H1 (cell line): ENCODE data around the gene UQCRQ. TPM values are rescaled to one million over a fixed set of nuclear protein-coding genes. Genes with fewer than 3 reads are reported as not detected.

Experiments
- GABPA ChIP-seq: IDR thresholded peaks from 2 replicates; pipeline ENCODE4 v1.6.1; 2011; ENCODE audit warnings: mild to moderate bottlenecking, low read length, moderate library complexity, borderline replicate concordance; ENCODE audit not compliant: insufficient read depth
- polyA plus RNA-seq, 7 experiments: library from polyadenylated mRNA; depleted of rRNA in 3 of 7; stranded (reverse) in 5 of 7; unstranded in 2 of 7; fragments of >200 nt in 5 of 7; fragments of 200-250 nt in 2 of 7; gene quantifications; 1 replicate in 5 of 7; 2 replicates in 1 of 7; 4 replicates in 1 of 7; pipeline versions ENCODE4 v1.2.1 to v1.2.3, GENCODE V29; 2011 to 2013; ENCODE audit warnings: missing spikeins in 2 of 7, mixed read lengths in 2 of 7
- total RNA-seq: library from RNA; stranded (reverse); fragmentation: NEBNext Ultra II Directional; extraction: Animal tissue kit (Norgen Biotek cat#: 25700); gene quantifications from 2 replicates; pipeline ENCODE4 v1.2.1, GENCODE V29; 2021
- TF ChIP-seq, protein P1 (sequence below): IDR thresholded peaks from 2 replicates; pipeline ENCODE4 v1.6.1; 2011; ENCODE audit warnings: low read length, improper control_type of control experiment
- TF ChIP-seq, protein P2 (sequence below): IDR thresholded peaks from 2 replicates; pipeline ENCODE4 v1.6.1; 2011; ENCODE audit warnings: low read depth, mild to moderate bottlenecking, low read length; ENCODE audit not compliant: insufficient read depth

Gene UQCRQ
- total and polyA plus RNA-seq, 2 of the 8 experiments (the other 6 are each of a cell fraction or from before 2014, with no cell fraction given): 177 to 293 TPM

DNA sequence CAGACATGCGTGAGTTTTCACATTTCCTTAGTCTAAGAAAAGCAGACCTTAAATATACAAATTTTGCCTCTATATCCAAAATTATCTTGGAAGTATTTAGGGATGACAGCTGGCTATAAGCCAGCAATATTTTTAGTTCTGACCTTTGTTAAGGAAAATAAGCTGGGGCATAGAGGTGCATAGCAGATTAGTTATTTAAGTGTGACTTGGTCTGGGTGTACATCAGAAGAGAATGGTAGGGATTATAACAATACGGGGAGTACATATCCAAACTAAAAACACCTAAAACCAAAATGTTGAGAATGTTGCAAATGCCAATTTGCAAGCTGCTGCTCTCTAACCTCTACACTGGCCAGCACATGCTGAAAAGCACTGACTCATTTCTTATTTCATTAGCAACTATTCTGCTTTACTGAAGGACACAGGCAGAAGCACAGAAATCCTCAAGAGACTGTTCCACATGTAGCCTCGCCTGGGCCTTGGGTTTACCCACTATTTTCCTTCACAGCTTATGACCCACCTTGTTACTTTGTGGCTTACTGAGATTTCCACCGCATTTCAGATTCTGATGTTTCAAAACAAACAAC lies 29.4 kb downstream of the UQCRQ start (continued):
- TF ChIP-seq, protein P1, sequence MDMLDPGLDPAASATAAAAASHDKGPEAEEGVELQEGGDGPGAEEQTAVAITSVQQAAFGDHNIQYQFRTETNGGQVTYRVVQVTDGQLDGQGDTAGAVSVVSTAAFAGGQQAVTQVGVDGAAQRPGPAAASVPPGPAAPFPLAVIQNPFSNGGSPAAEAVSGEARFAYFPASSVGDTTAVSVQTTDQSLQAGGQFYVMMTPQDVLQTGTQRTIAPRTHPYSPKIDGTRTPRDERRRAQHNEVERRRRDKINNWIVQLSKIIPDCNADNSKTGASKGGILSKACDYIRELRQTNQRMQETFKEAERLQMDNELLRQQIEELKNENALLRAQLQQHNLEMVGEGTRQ: no peak
- TF ChIP-seq GABPA: no peak
- TF ChIP-seq, protein P2, sequence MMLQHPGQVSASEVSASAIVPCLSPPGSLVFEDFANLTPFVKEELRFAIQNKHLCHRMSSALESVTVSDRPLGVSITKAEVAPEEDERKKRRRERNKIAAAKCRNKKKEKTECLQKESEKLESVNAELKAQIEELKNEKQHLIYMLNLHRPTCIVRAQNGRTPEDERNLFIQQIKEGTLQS: no peak
